Measurements from ENCODE around the gene FBXO7.

- TF ChIP-seq CTCF (IDR thresholded peaks at IDR 0.05) (no peak), POLR2A (IDR thresholded peaks at IDR 0.05) (no peak)
Measured at GRCh38 chr22:32482708-32483107, 8.1 kb downstream of the FBXO7 start.

All from heart left ventricle (tissue), 13 donors.